Epithelial cell of proximal tubule (primary cell): Measurements from ENCODE around the gene RABGAP1. TPM values are rescaled to one million over a fixed set of nuclear protein-coding genes. Genes with fewer than 3 reads are reported as not detected.

Experiments
- DNase-seq: peaks from one replicate; pipeline ENCODE4 v3.0.0-alpha.2; 2011; ENCODE audit warnings: low read depth
- H3K4me3 ChIP-seq: 2 replicates; pipeline ENCODE4 v1.5.1; 2011; ENCODE audit warnings: low read depth, mild to moderate bottlenecking, low read length
- CTCF ChIP-seq: conservative IDR thresholded peaks from 2 replicates; pipeline ENCODE4 v1.5.1; 2012; ENCODE audit warnings: low read depth, mild to moderate bottlenecking, low read length
- total RNA-seq: library from RNA; depleted of rRNA; stranded (reverse); fragments of >200 nt; gene quantifications from 2 replicates; pipeline ENCODE4 v1.2.3, GENCODE V29; 2015

Gene RABGAP1
- total RNA-seq, 1 donor from 2014 or later = 13.1 TPM

- no peak overlapping the region for H3K4me3 ChIP-seq
- TF ChIP-seq CTCF = no peak
- no peak for DNase-seq
These were observed 80.0 kb downstream of the RABGAP1 start for GRCh38 chr9:123020796-123021195.

- H3K4me3 ChIP-seq = no peak overlapping the region
- no peak for TF ChIP-seq CTCF
- no peak for DNase-seq
These were observed 85.6 kb downstream of the RABGAP1 start for GRCh38 chr9:123026425-123026824.

DNA sequence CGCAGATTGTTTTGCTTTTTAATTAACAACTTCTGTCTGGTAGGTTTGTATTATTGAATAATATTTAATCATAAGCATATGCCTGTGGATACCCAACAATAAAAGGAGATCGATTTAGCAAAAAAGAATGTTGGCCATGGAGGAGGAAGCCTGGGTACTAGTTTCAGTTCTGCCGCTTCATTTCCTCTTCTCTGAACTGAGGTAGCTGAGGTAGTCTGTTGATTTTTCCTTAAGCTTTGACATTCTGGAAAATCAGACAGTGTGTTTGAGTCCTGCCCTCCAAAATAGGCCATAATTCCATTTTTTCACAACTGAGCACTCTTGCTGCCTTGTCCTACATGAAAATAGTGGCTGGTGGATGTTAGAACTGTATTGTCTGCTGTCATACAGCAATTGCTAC lies 86.7 kb downstream of the RABGAP1 start:
- TF ChIP-seq CTCF = no peak
- DNase-seq = no peak
- no peak overlapping the region for H3K4me3 ChIP-seq

DNA sequence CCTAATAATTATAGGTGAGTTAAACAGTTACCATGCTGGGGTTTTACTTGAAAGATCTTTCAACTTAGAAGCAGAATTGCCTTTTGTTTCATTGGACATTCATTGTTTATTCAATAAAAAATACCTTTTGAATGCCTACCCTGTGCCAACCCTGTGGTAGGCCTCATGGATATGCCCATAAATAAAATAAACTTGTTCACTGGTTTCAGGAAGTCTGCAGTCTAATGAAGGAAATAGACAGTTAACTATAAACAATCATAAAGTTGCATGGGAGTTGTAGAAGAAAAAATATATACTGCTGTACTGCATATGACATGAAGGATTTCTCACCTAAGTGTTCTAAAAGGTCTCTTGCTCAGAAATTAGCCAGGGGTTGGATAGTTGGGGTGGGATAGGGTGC lies 87.3 kb downstream of the RABGAP1 start:
- no peak overlapping the region for H3K4me3 ChIP-seq
- no peak for TF ChIP-seq CTCF
- no peak for DNase-seq

- DNase-seq = no peak
- TF ChIP-seq CTCF = no peak
- no peak overlapping the region for H3K4me3 ChIP-seq
These were observed 88.2 kb downstream of the RABGAP1 start for GRCh38 chr9:123028973-123029372.

DNA sequence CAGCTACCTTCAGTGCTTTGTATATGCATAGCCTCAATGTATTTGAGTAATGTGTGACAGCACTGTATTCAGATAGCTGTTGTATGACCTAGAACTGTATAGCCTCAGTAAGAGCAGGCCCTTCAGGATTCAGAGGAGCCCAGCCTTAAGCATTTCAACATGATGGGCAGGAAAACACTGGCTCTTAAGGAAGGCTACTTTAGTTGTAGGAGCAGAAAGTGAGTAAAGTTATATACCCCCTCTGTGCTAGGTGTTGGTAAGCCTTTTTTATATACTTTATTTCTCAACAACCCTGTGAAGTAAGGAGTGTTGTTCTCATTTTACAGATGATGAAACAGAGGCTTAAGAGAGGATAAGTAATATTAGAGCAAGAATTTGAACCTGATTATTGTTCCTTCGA lies 91.1 kb downstream of the RABGAP1 start:
- H3K4me3 ChIP-seq = no peak overlapping the region
- no peak for DNase-seq
- TF ChIP-seq CTCF = no peak

GRCh38 chr9:123033352-123033751 lies 92.5 kb downstream of the RABGAP1 start, which contains the start of gene GPR21:
GPR21 (plus strand) TSS chr9:123033667; CDS start chr9:123034567, 900 bp downstream.
- no peak within 1 kb of the TSS for H3K4me3 ChIP-seq
- DNase-seq = no peak
- TF ChIP-seq CTCF = no peak
